ENCODE data around the gene SLC35E2B. TPM values are rescaled to one million over a fixed set of nuclear protein-coding genes. Genes with fewer than 3 reads are reported as not detected.
"Not testable (repeated sequence)": the region's sequence is repeated elsewhere in the genome, so short reads cannot be mapped to it uniquely, and the experiment has no call there.

Gene SLC35E2B
- total RNA-seq, 1 donor = 38.4 TPM

- no peak for TF ChIP-seq CTCF (IDR thresholded peaks at IDR 0.05; ENCODE audit: extremely low read depth, low read depth, low read length)
Observed at GRCh38 chr1:1677718-1678580, 14.6 kb downstream of the SLC35E2B start.

GRCh38 chr1:1676087-1676486 is 16.5 kb downstream of the SLC35E2B start:
- H3K4me2 ChIP-seq (ENCODE audit: insufficient read depth, low read length); H3K4me1 ChIP-seq (ENCODE audit: insufficient read depth, low read length); H3K27ac ChIP-seq (ENCODE audit: low read depth, low read length); H3K4me3 ChIP-seq (ENCODE audit: insufficient read depth, low read length); H2AFZ ChIP-seq (ENCODE audit: low read length); H3K9me3 ChIP-seq (ENCODE audit: low read depth, low read length); H3K27me3 ChIP-seq (ENCODE audit: insufficient read depth, low read length); DNase-seq (ENCODE audit: insufficient read length, low spot score, missing footprints): not testable (repeated sequence)
- Histone ChIP-seq H3K36me3 (ENCODE audit: insufficient read depth, low read length) (peaks cover 14% of the 10 kb centered on the region), H3K79me2 (ENCODE audit: insufficient read depth, low read length) (peaks cover 29% of the 10 kb centered on the region), H4K20me1 (ENCODE audit: insufficient read depth, low read length) (peaks cover 21% of the 10 kb centered on the region)

More at GRCh38 chr1:1677718-1678580, 14.6 kb downstream of the SLC35E2B start:
- H3K79me2 ChIP-seq (ENCODE audit: insufficient read depth, low read length) = peaks cover 43% of the 10 kb centered on the region
- no peaks in the 10 kb centered on the region for H3K9me3 ChIP-seq (ENCODE audit: low read depth, low read length)
- H3K4me2 ChIP-seq (ENCODE audit: insufficient read depth, low read length) = no peak overlapping the region
- peak; percentile 71 for DNase-seq (ENCODE audit: insufficient read length, low spot score, missing footprints)
- no peak overlapping the region for H3K4me3 ChIP-seq (ENCODE audit: insufficient read depth, low read length)
- no peaks in the 10 kb centered on the region for H3K4me1 ChIP-seq (ENCODE audit: insufficient read depth, low read length)
- H4K20me1 ChIP-seq (ENCODE audit: insufficient read depth, low read length) = peaks cover 30% of the 10 kb centered on the region
- H3K27me3 ChIP-seq (ENCODE audit: insufficient read depth, low read length) = no peaks in the 10 kb centered on the region
- H3K27ac ChIP-seq (ENCODE audit: low read depth, low read length) = no peak overlapping the region
- H2AFZ ChIP-seq (ENCODE audit: low read length) = no peak overlapping the region
- H3K36me3 ChIP-seq (ENCODE audit: insufficient read depth, low read length) = peaks cover 6% of the 10 kb centered on the region

GRCh38 chr1:1675218-1675617 is 17.4 kb downstream of the SLC35E2B start:
- not testable (repeated sequence) for H3K4me1 ChIP-seq (ENCODE audit: insufficient read depth, low read length); H2AFZ ChIP-seq (ENCODE audit: low read length); H3K4me3 ChIP-seq (ENCODE audit: insufficient read depth, low read length); DNase-seq (ENCODE audit: insufficient read length, low spot score, missing footprints); H3K27me3 ChIP-seq (ENCODE audit: insufficient read depth, low read length); H3K9me3 ChIP-seq (ENCODE audit: low read depth, low read length); H3K4me2 ChIP-seq (ENCODE audit: insufficient read depth, low read length); H3K27ac ChIP-seq (ENCODE audit: low read depth, low read length)
- peaks cover 20% of the 10 kb centered on the region for H3K36me3 ChIP-seq (ENCODE audit: insufficient read depth, low read length)
- peaks cover 20% of the 10 kb centered on the region for H3K79me2 ChIP-seq (ENCODE audit: insufficient read depth, low read length)
- H4K20me1 ChIP-seq (ENCODE audit: insufficient read depth, low read length) = peaks cover 17% of the 10 kb centered on the region

- H3K27me3 ChIP-seq (ENCODE audit: insufficient read depth, low read length); DNase-seq (ENCODE audit: insufficient read length, low spot score, missing footprints); H3K4me2 ChIP-seq (ENCODE audit: insufficient read depth, low read length); H3K27ac ChIP-seq (ENCODE audit: low read depth, low read length); H2AFZ ChIP-seq (ENCODE audit: low read length); H3K4me1 ChIP-seq (ENCODE audit: insufficient read depth, low read length); H3K9me3 ChIP-seq (ENCODE audit: low read depth, low read length); H3K4me3 ChIP-seq (ENCODE audit: insufficient read depth, low read length): not testable (repeated sequence)
- Histone ChIP-seq H3K36me3 (ENCODE audit: insufficient read depth, low read length) (peaks cover 23% of the 10 kb centered on the region), H3K79me2 (ENCODE audit: insufficient read depth, low read length) (peaks cover 19% of the 10 kb centered on the region), H4K20me1 (ENCODE audit: insufficient read depth, low read length) (peaks cover 17% of the 10 kb centered on the region)
Observed at GRCh38 chr1:1674806-1675205, 17.8 kb downstream of the SLC35E2B start.

- H3K79me2 ChIP-seq (ENCODE audit: insufficient read depth, low read length) = no peaks in the 10 kb centered on the region
- H3K27ac ChIP-seq (ENCODE audit: low read depth, low read length) = no peak overlapping the region
- no peak overlapping the region for H2AFZ ChIP-seq (ENCODE audit: low read length)
- H3K27me3 ChIP-seq (ENCODE audit: insufficient read depth, low read length) = no peaks in the 10 kb centered on the region
- no peak for TF ChIP-seq CTCF (IDR thresholded peaks at IDR 0.05; ENCODE audit: extremely low read depth, low read depth, low read length)
- peaks cover 30% of the 10 kb centered on the region for H3K36me3 ChIP-seq (ENCODE audit: insufficient read depth, low read length)
- no peaks in the 10 kb centered on the region for H4K20me1 ChIP-seq (ENCODE audit: insufficient read depth, low read length)
- no peak overlapping the region for H3K4me3 ChIP-seq (ENCODE audit: insufficient read depth, low read length)
- H3K9me3 ChIP-seq (ENCODE audit: low read depth, low read length) = no peaks in the 10 kb centered on the region
- H3K4me1 ChIP-seq (ENCODE audit: insufficient read depth, low read length) = no peaks in the 10 kb centered on the region
- peak; percentile 38 for DNase-seq (ENCODE audit: insufficient read length, low spot score, missing footprints)
- no peak overlapping the region for H3K4me2 ChIP-seq (ENCODE audit: insufficient read depth, low read length)
Observed at GRCh38 chr1:1672181-1672965, 20.2 kb downstream of the SLC35E2B start.

Measured in osteoblast (primary cell).